Peyer's patch (tissue), 4 donors: ENCODE data around the gene GPC6. TPM values are rescaled to one million over a fixed set of nuclear protein-coding genes. Genes with fewer than 3 reads are reported as not detected.
A peak's percentile ranks its signal among the peaks of the same experiment; 100 is the strongest.

Experiments used
- DNase-seq, 3 donors: peaks; one replicate each; pipeline ENCODE4 v3.0.0-alpha.2; 2017 to 2019
- H3K27ac ChIP-seq, 4 donors: fragments of 200-600 bp; sonication (generic); one replicate each; pipeline ENCODE4 v1.5.1; 2016 to 2019
- H3K27me3 ChIP-seq, 2 donors: fragments of 200-600 bp; sonication (generic); one replicate each; pipeline ENCODE4 v1.5.1; 2019
- H3K36me3 ChIP-seq, 3 donors: fragments of 200-600 bp; sonication (generic); one replicate each; pipeline ENCODE4 v1.5.1; 2016 to 2019
- H3K4me1 ChIP-seq, 4 donors: fragments of 200-600 bp; sonication (generic); one replicate each; pipeline ENCODE4 v1.5.1; 2016 to 2019
- H3K4me3 ChIP-seq, 4 donors: fragments of 200-600 bp; sonication (generic); 1 replicate in 3 of 4; 2 replicates in 1 of 4; pipeline ENCODE4 v1.5.1; 2016 to 2019; ENCODE audit warnings: mild to moderate bottlenecking in 1 of 4
- H3K9me3 ChIP-seq, 4 donors: fragments of 200-600 bp; sonication (generic); one replicate each; pipeline ENCODE4 v1.5.1; 2016 to 2019; ENCODE audit warnings: mild to moderate bottlenecking in 1 of 4
- CTCF ChIP-seq, 6 experiments: fragments of 450-650 bp in 4 of 6; fragments of 200-600 bp in 2 of 6; sonication (generic) in 1 of 6; IDR thresholded peaks; one replicate each; pipeline ENCODE4 v1.5.1; 2017 to 2019; ENCODE audit warnings: antibody characterized with exemption in 6 of 6, mild to moderate bottlenecking in 3 of 6, moderate library complexity in 1 of 6
- POLR2A ChIP-seq, 2 donors: fragments of 450-650 bp; IDR thresholded peaks; one replicate each; pipeline ENCODE4 v1.5.1; 2017; ENCODE audit warnings: antibody characterized with exemption in 2 of 2, mild to moderate bottlenecking in 2 of 2, moderate library complexity in 2 of 2
- total RNA-seq, 4 donors: library from RNA; depleted of rRNA; stranded (reverse); fragments of >200 nt; gene quantifications; one replicate each; pipeline ENCODE4 v1.1.0, GENCODE V29; 2016

Gene GPC6
- total RNA-seq, 4 donors from 2014 or later: 1.6 to 13.2 (median 2.6) TPM

- Histone ChIP-seq H3K4me1 (no peaks in the 10 kb centered on the region), H3K9me3 (no peaks in the 10 kb centered on the region), H3K27ac (no peak overlapping the region), H3K4me3 (no peak overlapping the region), H3K36me3 (no peaks in the 10 kb centered on the region), H3K27me3 (no peaks in the 10 kb centered on the region)
- DNase-seq: no peak
- TF ChIP-seq POLR2A (IDR thresholded peaks at IDR 0.05) (no peak), CTCF (IDR thresholded peaks at IDR 0.05) (no peak)
These were observed 673.4 kb downstream of the GPC6 start for GRCh38 chr13:93899981-93900380.

- Histone ChIP-seq H3K4me1 (no peaks in the 10 kb centered on the region), H3K27ac (no peak overlapping the region), H3K4me3 (no peak overlapping the region), H3K9me3 (no peaks in the 10 kb centered on the region), H3K36me3 (no peaks in the 10 kb centered on the region), H3K27me3 (no peaks in the 10 kb centered on the region)
- TF ChIP-seq CTCF (IDR thresholded peaks at IDR 0.05): no peak
- TF ChIP-seq POLR2A (IDR thresholded peaks at IDR 0.05): no peak
- DNase-seq: no peak
These were observed 674.1 kb downstream of the GPC6 start for GRCh38 chr13:93900731-93901130.

- no peak for DNase-seq
- no peak overlapping the region for H3K27ac ChIP-seq
- no peaks in the 10 kb centered on the region for H3K4me1 ChIP-seq
- no peak overlapping the region for H3K4me3 ChIP-seq
- no peaks in the 10 kb centered on the region for H3K9me3 ChIP-seq
- H3K27me3 ChIP-seq: no peaks in the 10 kb centered on the region
- no peaks in the 10 kb centered on the region for H3K36me3 ChIP-seq
- TF ChIP-seq CTCF (IDR thresholded peaks at IDR 0.05): no peak
- no peak for TF ChIP-seq POLR2A (IDR thresholded peaks at IDR 0.05)
These were observed 677.3 kb downstream of the GPC6 start for GRCh38 chr13:93903909-93904308.

- Histone ChIP-seq H3K36me3 (no peaks in the 10 kb centered on the region), H3K4me1 (no peaks in the 10 kb centered on the region), H3K27ac (peak overlapping the region in 1 of 4 donors; percentile 42), H3K27me3 (no peaks in the 10 kb centered on the region), H3K4me3 (no peak overlapping the region), H3K9me3 (no peaks in the 10 kb centered on the region)
- TF ChIP-seq POLR2A (IDR thresholded peaks at IDR 0.05) (no peak), CTCF (IDR thresholded peaks at IDR 0.05) (no peak)
- no peak for DNase-seq
These were observed 688.7 kb downstream of the GPC6 start for GRCh38 chr13:93915269-93915809.

GRCh38 chr13:93922063-93922855 lies 695.7 kb downstream of the GPC6 start:
- no peak overlapping the region for H3K27ac ChIP-seq
- no peak overlapping the region for H3K4me3 ChIP-seq
- DNase-seq: no peak
- TF ChIP-seq POLR2A (IDR thresholded peaks at IDR 0.05) (no peak), CTCF (IDR thresholded peaks at IDR 0.05) (no peak)
- no peaks in the 10 kb centered on the region for H3K27me3 ChIP-seq
- H3K9me3 ChIP-seq: no peaks in the 10 kb centered on the region
- H3K36me3 ChIP-seq: no peaks in the 10 kb centered on the region
- H3K4me1 ChIP-seq: no peaks in the 10 kb centered on the region
